ENCODE data around the gene HYLS1.
"Not testable (repeated sequence)": the region's sequence is repeated elsewhere in the genome, so short reads cannot be mapped to it uniquely, and the experiment has no call there.

The HYLS1 gene, protein sequence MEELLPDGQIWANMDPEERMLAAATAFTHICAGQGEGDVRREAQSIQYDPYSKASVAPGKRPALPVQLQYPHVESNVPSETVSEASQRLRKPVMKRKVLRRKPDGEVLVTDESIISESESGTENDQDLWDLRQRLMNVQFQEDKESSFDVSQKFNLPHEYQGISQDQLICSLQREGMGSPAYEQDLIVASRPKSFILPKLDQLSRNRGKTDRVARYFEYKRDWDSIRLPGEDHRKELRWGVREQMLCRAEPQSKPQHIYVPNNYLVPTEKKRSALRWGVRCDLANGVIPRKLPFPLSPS
- 3.3 to 4.1 (median 3.9) reads per million in 4 donors for total RNA-seq

DNA sequence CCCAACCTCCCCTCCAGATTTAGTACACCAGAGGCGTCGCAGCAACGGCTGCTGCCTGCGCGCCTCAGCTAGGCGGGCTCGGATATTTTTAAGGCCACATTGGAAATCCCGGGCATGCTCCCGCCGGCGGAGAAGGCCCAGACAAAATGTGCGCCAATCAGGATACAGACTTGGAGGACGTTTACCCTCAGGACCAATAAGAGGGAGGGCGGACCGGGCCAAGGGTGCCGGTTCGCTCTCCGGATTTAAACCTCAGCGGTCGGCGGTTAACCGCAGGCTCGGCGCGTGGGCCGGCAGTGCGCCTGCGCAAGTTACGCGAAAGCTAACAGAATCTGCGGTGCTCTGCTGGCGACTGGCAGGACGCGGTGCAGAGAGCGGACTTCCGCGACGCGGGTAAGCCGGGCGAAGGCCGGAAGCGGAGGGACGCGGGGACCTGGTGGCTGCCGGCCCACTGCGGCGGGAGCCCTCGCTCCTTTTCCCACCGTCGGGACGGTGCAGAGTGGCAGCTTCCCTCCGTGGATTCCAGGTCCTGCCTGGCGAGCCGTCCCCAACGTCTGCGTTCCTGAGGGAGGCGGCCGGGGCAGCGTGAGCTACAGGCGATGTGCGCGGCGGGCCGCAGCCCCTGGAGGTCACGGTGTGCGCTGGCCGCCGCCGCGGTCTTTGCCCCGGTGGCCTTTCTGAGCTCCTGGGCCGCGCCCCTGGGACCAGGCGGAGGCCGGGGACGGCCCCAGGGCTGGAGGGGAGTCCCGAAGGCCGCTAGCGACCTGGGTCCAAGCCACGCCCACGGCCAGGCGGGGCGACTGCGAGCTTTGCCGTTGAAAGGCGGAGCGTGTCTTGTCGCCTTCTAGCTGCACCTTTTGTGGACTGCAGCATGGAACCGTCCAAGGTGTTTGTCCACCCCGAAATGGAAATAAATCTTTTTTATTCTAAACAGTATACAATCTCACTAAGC is at the start of gene HYLS1:
HYLS1 (plus strand) TSS at position 296 of the 952 bp plus-strand sequence. CDS start 11,701 bp downstream, outside the sequence.
- DNase-seq = peak; percentile 86 to 99 (median 92)

DNA sequence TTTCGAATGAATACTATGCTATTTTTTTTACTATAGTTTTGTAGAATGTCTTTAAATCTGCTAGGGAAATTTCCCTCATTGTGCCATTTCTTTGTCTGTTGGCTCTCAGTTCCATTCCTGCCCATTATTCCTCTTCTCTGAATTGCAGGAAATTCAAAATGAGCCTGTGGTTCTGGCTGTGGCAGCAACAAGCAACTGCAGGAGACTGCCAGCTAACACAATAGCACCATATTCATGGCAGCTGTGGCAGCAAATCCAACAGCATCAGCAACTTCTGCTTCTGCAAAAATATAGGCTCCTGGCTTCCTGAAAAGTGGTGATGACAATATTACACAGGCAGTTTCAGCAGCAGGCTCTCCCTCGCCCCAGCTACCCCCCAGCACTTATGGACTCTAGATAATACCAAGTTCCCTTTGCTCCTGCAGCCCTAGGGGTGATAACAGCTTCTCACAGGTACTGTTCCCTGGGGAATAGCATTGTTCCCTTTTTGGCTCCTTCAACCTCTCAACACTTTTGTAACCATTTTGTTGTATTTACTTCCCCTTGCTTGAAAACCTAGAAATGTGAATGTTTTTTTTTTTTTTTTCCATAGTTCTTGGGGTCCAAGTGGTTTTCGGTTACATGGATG is 45.0 kb upstream of the HYLS1 start:
- DNase-seq = no peak

DNA sequence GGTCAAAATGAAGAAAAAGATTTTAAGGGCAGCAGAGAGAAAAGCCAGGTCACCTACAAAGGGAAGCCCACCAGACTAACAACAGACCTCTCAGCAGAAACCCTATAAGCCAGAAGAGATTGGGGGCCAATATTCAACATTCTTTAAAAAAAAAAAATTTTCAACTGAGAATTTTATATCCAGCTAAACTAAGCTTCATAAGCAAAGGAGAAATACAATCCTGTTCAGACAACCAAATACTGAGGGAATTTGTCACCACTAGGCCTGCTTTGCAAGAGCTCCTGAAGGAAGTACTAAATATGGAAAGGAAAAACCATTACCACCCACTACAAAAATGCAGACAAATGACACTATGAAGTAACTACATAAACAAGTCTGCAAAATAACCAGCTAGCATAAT is 41.3 kb upstream of the HYLS1 start:
- no peak for DNase-seq

DNA sequence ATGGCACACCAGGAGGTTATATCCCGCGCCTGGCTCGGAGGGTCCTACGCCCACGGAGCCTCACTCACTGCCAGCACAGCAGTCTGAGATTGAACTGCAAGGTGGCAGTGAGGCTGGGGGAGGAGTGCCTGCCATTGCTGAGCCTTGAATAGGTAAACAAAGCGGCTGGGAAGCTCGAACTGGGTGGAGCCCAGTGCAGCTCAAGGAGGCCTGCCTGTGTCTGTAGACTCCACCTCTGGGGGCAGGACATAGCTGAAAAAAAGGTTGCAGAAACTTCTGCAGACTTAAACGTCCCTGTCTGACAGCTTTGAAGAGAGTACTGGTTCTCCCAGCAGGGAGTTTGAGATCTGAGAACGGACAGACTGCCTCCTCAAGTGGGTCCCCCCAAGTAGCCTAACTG is 29.8 kb upstream of the HYLS1 start:
- DNase-seq = not testable (repeated sequence)

DNA sequence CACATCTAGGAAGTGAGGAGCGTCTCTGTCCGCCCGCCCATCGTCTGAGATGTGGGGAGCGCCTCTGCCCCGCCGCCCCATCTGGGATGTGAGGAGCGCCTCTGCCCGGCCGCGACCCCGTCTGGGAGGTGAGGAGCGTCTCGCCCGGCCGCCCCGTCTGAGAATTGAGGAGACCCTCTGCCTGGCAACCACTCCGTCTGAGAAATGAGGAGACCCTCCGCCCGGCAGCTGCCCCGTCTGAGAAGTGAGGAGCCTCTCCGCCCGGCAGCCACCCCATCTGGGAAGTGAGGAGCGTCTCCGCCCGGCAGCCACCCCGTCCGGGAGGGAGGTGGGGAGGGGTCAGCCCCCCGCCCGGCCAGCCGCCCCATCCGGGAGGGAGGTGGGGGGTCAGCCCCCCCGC is 24.7 kb upstream of the HYLS1 start:
- not testable (repeated sequence) for DNase-seq

DNA sequence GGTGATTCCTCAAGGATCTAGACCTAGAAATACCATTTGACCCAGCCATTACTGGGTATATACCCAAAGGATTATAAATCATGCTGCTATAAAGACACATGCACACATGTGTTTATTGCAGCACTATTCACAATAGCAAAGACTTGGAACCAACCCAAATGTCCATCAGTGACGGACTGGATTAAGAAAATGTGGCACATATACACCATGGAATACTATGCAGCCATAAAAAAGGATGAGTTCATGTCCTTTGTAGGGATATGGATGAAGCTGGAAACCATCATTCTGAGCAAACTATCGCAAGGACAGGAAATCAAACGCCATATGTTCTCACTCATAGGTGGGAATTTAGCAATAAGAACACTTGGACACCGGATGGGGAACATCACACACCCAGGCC is 22.1 kb upstream of the HYLS1 start:
- not testable (repeated sequence) for DNase-seq

DNA sequence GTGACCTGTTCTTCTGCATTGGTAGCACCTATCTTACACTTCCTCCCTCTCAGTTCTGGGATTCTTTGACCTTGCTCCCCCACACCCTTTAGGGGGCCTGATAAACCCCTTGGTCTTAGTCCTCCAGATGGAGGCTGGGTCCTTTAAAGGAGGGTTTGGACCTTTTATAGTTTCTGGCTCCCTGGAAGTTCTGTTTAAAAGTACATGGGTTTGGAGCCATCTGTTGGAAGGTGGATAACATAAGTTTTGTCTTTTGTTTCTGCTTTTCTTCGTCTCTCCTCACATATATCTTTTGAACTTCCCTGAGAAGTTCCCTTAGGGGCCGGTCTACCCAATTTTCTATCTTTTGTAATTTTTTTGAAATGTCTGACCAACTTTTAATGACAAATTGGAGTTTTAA is 17.9 kb upstream of the HYLS1 start:
- no peak for DNase-seq

DNA sequence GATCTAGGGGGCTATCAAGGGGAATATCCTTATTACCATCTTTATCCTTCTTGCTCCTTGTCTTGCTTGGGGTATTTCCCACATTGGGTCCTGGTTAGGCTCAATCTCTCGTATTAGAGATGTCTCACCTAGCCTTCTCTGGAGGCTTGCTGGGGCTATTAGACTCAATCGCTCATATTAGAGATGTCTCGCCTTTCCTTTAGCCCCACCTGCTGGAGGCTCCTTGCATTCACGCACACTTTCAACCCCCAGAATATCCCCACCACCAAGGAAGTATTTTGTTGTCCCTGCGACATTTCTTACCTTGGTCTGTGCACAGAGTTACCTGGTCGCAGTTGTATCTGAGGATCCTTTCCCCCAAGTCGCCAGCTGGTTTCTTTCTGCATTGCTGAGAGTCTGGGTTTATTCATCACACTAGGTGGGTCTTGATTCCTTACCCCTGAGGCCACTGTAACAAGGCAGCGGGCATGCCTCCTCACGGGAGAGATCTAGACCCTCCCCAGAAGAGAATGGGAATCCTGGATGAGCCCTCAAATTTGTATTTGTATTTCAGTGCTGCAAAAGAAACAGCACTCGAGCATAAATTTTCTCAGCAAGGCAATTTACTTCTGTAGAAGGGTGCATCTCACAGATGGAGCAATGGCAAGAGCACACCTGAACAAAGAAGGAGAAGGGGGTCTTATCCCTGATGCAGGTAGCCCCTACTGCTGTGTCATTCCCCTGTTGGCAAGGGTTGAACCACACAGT is 15.9 kb upstream of the HYLS1 start:
- DNase-seq = peak in 1 of 5 donors; percentile 7

DNA sequence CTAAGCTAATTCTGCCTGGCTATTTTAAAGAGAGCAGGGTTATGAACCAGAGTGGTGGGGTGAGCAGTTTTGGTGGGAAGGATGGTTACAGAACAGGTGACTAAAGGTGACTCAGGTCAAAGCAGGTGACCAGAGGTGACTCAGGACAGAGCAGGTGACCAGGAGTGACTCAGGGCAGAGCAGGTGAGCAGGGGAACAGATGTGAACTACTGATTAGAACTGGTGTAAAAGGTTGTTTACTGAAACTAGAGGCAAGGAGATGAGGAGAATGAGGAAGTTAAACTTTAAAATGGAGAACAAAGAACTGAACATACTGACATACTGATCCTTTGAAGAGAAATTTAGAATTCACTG is 15.4 kb upstream of the HYLS1 start:
- no peak for DNase-seq

DNA sequence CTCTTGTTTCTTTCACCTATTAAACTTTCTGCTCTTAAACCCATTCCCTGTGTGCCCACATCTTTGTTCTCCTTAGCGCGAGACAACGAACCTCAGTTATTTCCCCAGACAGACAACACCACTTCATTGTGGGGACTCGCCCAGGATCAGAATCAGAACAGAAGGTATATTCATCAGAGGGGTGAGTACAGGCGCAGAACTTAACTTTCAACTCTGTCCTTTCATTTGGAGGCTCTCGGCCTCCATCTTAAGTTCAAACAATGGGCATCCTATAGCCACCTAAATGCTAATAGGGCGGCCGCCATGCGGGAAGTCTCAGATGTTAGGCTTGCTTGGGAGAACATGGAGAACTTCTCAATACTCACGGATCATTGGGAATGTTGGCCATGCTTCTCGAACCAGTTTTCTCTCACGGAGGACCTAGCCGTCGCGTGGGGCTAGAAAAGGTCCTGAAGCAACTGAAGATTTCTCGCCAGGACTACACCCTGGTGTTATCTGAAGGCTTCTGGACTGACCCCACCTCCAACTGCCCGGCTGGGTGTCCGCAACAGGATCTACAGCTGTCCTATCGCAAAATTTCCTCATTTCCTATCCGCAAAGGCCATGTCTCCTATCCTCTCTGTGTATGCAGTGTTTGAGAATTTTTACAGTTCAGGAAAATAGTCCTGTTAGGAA is 13.4 kb upstream of the HYLS1 start:
- DNase-seq = no peak

DNA sequence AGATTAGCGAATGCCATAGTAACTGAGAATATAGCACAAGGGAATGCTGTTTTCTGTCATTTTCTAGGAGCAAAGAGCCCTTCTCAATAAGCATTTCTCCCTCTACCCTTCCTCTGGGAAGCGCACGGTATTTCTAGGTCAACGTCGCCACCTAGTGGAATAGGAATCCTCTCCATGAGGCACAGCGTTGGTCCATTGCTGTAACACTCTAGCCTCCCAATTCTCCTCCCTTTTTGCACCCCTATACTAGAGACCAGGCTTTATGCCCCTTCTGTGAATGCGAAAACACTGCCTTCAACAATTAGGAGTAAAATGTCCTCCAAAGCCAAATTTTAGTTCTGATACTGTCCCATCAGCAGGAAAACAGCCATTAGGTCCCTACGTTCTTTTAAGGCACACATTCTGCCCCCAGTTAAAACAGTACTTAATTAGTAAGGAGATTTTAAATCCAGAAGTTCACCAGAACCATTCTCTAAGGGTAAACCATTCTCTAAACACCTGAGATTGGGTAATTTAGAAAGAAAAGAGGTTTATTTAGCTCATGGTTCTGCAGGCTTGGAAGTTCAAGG is 12.8 kb upstream of the HYLS1 start:
- peak in 4 of 5 donors; percentile 13 to 39 (median 25) for DNase-seq

DNA sequence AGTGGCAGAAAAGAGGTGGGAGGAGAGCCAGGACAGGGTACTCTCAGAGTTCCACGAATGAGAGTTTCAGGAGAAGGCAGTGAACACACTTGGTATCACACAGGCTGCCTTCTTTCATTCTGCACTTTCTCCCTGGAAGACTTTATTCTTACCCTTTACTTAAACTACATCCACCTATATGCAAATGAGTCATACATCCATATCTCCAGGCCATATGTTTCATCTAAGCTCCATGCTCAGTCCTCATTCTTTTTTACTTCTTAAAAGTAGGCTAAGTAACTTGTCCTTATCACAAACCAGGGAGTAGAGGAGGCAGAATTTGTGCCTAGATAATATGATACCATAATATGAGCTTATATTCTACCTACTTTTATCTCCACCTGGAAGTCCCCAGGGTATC is 6.2 kb upstream of the HYLS1 start:
- no peak for DNase-seq

DNA sequence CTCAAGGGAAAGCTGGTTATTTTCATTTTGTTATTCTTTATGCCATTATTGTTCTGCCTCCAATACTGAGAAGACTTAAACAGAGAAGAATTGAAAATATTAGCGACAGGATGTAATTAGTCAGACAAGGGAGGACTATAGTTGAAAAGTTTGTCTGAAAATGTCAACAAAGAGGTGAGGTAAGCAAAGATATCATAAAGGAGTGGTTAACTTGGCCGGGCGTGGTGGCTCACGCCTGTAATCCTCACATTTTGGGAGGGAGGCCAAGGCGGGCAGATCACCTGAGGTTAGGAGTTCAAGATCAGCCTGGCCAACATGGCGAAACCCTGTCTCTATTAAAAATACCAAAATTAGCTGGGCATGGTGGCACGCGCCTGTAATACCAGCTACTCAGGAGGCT is 4.1 kb upstream of the HYLS1 start:
- DNase-seq = no peak

DNA sequence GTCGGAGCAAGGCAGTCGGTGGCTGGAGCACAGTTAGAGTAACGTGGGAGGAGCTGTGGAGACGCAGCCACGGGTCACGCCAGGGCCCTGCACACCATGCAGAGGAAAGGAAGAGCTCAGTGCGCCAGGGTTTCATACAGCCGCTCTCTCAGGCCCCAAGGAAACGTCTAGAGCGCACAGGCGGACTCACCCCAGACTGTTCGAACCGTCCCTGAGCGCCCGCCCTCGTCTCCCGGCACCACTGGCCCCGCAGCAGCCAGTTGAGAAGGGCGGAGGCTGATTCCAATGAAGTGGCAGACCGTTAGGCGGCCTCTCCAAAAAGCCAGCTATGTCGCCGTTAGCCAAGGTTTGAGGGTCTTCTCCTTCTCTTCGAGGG is 483 bp upstream of the HYLS1 start:
- DNase-seq = peak; percentile 22 to 72 (median 33)

DNA sequence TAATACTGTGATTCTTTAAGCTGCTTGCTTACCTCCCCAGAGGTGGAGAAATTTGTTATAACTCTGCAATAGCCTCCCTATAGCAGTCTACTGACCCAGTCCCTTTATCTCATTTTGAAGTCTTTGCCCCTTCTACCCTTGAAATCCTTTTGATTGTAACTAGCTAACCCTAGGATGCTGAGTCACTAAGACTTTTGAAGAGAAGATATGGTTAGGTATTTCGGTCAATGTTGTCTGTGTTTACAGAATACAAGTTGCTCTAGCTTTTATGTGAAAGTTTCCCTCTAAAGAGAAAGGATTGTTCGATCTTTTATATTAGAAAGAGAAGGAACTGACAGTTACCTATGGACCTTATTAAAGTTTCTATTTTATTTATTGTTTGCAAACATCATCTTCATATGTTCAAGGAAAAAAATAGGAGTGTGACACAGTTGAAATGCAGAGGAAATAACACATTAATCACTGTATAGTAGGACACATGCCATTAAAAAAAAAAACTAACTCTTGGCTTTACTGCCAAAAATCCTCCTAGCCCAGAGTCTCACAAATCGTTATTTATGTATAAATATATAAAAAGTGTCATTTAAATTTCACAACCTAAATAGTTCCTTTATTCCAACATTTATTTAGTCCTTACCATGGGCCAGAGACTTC is 3.1 kb downstream of the HYLS1 start:
- DNase-seq = no peak

DNA sequence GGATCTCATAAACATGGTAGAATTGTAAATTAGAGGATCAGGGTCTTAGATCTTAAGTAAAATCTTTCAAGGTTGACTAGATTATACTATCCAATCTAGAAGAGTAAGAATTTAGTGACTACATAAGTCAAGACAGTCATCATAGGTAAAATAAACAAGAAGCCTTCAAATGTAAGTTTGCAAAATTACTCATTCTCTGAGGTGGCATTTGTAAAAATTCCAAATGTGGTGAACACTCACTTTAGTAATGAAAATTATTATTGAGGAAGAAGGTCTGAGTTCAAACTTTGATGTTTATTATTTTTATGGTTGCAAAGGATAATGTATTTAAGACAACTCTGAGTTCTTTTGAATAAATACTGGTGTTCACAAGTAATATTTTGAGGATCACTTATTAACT is 4.6 kb downstream of the HYLS1 start:
- DNase-seq = no peak

DNA sequence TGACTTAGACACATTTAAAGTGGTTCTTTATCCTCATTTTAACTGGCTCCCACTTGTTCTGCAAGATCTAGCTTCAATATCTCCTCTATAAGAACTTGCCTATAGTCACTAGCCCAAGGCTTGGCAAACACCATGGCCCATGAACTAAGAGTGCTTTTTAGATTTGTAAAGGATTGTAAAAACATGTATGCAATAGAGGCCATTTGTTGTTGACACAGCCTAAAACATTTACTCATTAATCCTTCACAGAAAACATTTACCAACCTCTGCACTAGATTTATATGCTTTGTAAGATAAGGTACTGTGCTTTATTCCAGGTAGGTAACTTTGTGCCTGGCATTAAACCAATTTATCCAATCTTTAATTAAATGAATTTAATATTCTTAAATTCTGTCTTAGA is 5.5 kb downstream of the HYLS1 start:
- no peak for DNase-seq

DNA sequence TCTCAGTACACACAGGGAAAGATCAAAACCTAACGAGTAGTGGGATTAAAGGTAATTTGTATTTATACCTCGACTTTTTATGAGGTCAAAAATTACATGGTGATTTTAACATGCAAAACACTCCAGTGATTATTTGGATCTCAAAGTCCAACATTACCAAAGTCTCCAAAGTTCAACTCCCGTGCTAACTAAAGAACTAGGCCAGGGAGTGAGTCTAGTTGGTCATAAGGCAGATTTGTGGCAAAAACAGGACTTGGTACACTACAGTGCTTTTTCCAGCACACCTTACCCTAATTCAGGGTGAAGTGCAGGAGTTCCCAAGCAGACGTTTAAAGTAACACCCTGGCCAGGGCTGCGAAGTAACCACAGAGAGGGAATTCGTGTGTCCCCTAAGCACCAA is 14.4 kb downstream of the HYLS1 start:
- no peak for DNase-seq

DNA sequence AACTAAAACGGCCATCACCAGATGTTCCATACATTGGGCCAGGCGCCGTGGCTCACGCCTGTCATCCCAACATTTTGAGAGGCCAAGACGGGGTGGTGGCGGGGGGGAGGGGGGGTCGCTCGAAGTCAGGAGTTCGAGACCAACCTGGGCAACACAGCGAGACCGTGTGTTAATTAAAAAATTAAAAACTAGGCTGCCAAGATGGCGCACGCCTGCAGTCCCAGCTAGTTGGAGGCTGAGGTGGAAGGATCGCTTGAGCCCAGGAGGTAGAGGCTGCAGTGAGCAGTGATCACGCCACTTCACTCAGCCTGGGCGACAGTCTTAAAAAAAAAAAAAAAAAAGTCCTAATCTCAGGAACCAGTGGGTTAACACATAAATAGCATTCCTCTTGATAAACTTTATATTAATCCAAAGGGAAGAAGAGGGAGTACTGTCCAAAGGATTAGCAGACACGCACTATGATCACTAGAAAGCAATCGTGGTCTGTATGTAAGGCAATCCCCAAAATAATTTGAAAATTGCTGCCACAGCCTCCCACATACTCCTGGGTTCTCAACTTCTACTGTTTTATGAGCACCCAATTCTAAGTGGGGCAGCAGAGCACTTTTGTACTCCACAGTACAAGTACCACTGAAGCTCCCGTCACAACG is 14.9 kb downstream of the HYLS1 start:
- DNase-seq = no peak

DNA sequence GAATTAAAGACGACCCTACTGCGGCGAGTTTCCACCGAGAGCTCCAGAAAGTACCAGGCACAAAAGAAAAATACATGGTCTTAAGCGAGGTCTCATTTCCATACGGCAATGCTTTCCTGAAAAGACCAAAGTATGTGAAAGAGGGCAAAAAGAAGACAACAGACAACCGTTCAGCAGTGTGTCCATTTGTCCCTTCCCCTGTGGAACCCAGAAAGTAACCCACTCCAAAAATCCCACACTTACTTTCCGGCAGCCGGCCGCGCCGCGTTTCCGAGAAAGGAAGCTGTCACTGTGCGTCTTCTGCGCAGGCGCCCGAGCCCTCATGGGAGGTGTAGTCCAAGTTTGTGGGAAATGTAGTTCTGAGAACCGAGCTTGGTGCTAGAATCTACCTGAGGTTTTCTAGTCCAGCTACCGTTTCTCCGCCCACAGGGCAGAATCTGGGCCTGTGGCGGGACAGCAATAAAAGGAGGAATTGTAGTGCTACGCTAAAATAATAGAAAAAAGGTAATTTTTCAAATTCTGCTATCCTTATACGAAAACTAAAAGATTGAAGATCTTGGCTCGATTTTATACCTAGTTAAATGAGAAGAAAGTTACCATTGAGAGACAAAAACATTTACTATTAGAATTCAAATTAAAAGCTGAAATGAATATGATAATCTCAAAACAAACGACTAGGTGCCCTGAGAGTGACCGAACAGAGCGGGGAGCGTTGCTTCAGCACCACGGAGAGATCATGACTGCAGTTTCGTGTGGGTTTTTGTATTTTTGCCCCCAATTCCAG is 15.7 kb downstream of the HYLS1 start, which contains the start of gene PUS3:
PUS3 (minus strand) TSS at position 280 of the 784 bp plus-strand sequence. CDS start 6,922 bp downstream, outside the sequence.
- peak; percentile 70 to 85 (median 79) for DNase-seq

Data from T-helper 1 cell (primary cell).